GM23338 (cell line): Measurements from ENCODE around the gene LIX1. TPM values are rescaled to one million over a fixed set of nuclear protein-coding genes. Genes with fewer than 3 reads are reported as not detected.

ENCODE experiments used
- ATAC-seq: fragments of 200-7000 bp; cut with Tn5 transposase; 3 replicates; pipeline ENCODE4 v1.9.1; 2020
- DNase-seq: peaks from one replicate; pipeline ENCODE4 v3.0.0-alpha.2; 2015; ENCODE audit warnings: low spot score
- H2AFZ ChIP-seq: fragments of 200-600 bp; sonication (generic); 2 replicates; pipeline ENCODE4 v1.8.0; 2016; ENCODE audit warnings: antibody characterized with exemption, mild to moderate bottlenecking, moderate library complexity
- H3F3A ChIP-seq: fragments of 200-600 bp; sonication (generic); replicated peaks from 2 replicates; pipeline ENCODE4 v1.8.0; 2017; ENCODE audit warnings: antibody characterized with exemption, mixed run types, low read depth
- H3K27ac ChIP-seq: fragments of 200-600 bp; sonication (generic); 2 replicates; pipeline ENCODE4 v1.6.1; 2016; ENCODE audit warnings: low read depth
- H3K27me3 ChIP-seq: fragments of 200-600 bp; sonication (generic); 2 replicates; pipeline ENCODE4 v1.8.0; 2016; ENCODE audit warnings: mild to moderate bottlenecking, mixed run types, moderate library complexity; ENCODE audit not compliant: insufficient read depth
- H3K36me3 ChIP-seq: fragments of 200-600 bp; sonication (generic); 2 replicates; pipeline ENCODE4 v1.8.0; 2016; ENCODE audit warnings: mild to moderate bottlenecking; ENCODE audit not compliant: insufficient read depth
- H3K4me1 ChIP-seq: fragments of 200-600 bp; sonication (generic); 2 replicates; pipeline ENCODE4 v1.8.0; 2016; ENCODE audit warnings: mild to moderate bottlenecking, moderate library complexity; ENCODE audit not compliant: insufficient read depth
- H3K4me2 ChIP-seq: fragments of 200-600 bp; sonication (generic); 2 replicates; pipeline ENCODE4 v1.7.1; 2017; ENCODE audit warnings: mixed run types
- H3K4me3 ChIP-seq: fragments of 200-600 bp; sonication (generic); 2 replicates; pipeline ENCODE4 v1.6.1; 2016; ENCODE audit warnings: mixed run types
- H3K79me2 ChIP-seq: fragments of 200-600 bp; sonication (generic); replicated peaks from 2 replicates; pipeline ENCODE4 v1.8.0; 2017; ENCODE audit warnings: mild to moderate bottlenecking; ENCODE audit not compliant: insufficient read depth
- H3K9me2 ChIP-seq: fragments of 200-600 bp; sonication (generic); 2 replicates; pipeline ENCODE4 v1.8.0; 2017; ENCODE audit not compliant: insufficient read depth
- H4K20me1 ChIP-seq: fragments of 200-600 bp; sonication (generic); replicated peaks from 2 replicates; pipeline ENCODE4 v1.8.0; 2017; ENCODE audit warnings: mild to moderate bottlenecking; ENCODE audit not compliant: insufficient read depth
- H3K27ac Mint-ChIP-seq: 2 replicates; pipeline ENCODE4 v1.8.0; 2020; ENCODE audit warnings: inconsistent platforms, mild to moderate bottlenecking, moderate library complexity, mixed read lengths
- H3K27me3 Mint-ChIP-seq: 3 replicates; pipeline ENCODE4 v1.8.0; 2022; ENCODE audit warnings: low read depth, mild to moderate bottlenecking, moderate library complexity, mixed read lengths, inconsistent platforms; ENCODE audit not compliant: insufficient read depth, poor library complexity
- H3K36me3 Mint-ChIP-seq: 3 replicates; pipeline ENCODE4 v1.8.0; 2021; ENCODE audit warnings: low read depth, mild to moderate bottlenecking, inconsistent platforms, moderate library complexity, mixed read lengths
- H3K4me1 Mint-ChIP-seq: 3 replicates; pipeline ENCODE4 v1.8.0; 2020; ENCODE audit warnings: mild to moderate bottlenecking, inconsistent platforms, mixed read lengths
- H3K4me3 Mint-ChIP-seq: 3 replicates; pipeline ENCODE4 v1.8.0; 2021; ENCODE audit warnings: moderate library complexity, mild to moderate bottlenecking, inconsistent platforms, mixed read lengths
- H3K9me3 Mint-ChIP-seq: 3 replicates; pipeline ENCODE4 v1.8.0; 2020; ENCODE audit warnings: moderate library complexity, mild to moderate bottlenecking, inconsistent platforms, mixed read lengths
- CREB1 ChIP-seq: fragments of 250-450 bp; sonication (Bioruptor Pico); IDR thresholded peaks from 2 replicates; pipeline ENCODE4 v1.5.0; 2020; ENCODE audit warnings: low read depth, mild to moderate bottlenecking, moderate library complexity
- CTCF ChIP-seq, 2 experiments: fragments of 200-600 bp in 1 of 2; sonication (generic) in 1 of 2; conservative IDR thresholded peaks; 2 replicates each; pipeline versions ENCODE4 v1.5.1 to v1.6.1; 2016 to 2017; ENCODE audit warnings: antibody characterized with exemption in 2 of 2, low read depth in 2 of 2, mild to moderate bottlenecking in 2 of 2, moderate library complexity in 1 of 2
- EZH2 ChIP-seq: fragments of 200-600 bp; sonication (generic); IDR thresholded peaks from one replicate; pipeline ENCODE4 v1.8.0; 2017; ENCODE audit warnings: antibody characterized with exemption, mild to moderate bottlenecking, low read depth; ENCODE audit not compliant: unreplicated experiment
- EZH2phosphoT487 ChIP-seq: fragments of 200-600 bp; sonication (generic); IDR thresholded peaks from one replicate; pipeline ENCODE4 v1.8.1; 2018; ENCODE audit warnings: antibody characterized with exemption; ENCODE audit not compliant: unreplicated experiment
- JUNB ChIP-seq: IDR thresholded peaks from one replicate; pipeline ENCODE4 v1.6.1; 2016; ENCODE audit warnings: antibody characterized with exemption; ENCODE audit not compliant: unreplicated experiment
- NANOG ChIP-seq: IDR thresholded peaks from 2 replicates; pipeline ENCODE4 v1.6.1; 2016; ENCODE audit warnings: antibody characterized with exemption, borderline replicate concordance
- POLR2AphosphoS5 ChIP-seq: IDR thresholded peaks from 2 replicates; pipeline ENCODE4 v1.6.1; 2016; ENCODE audit warnings: antibody characterized with exemption, low read depth
- STAT1 ChIP-seq: IDR thresholded peaks from one replicate; pipeline ENCODE4 v1.6.1; 2016; ENCODE audit warnings: antibody characterized with exemption; ENCODE audit not compliant: unreplicated experiment
- ZNF114 ChIP-seq: fragments of 250-450 bp; sonication (Bioruptor Pico); IDR thresholded peaks from 2 replicates; pipeline ENCODE4 v1.5.0; 2020; ENCODE audit warnings: mild to moderate bottlenecking, moderate library complexity
- ZNF331 ChIP-seq: fragments of 250-450 bp; sonication (Bioruptor Pico); IDR thresholded peaks from 2 replicates; pipeline ENCODE4 v1.5.0; 2020; ENCODE audit warnings: low read depth, mild to moderate bottlenecking, moderate library complexity
- ZNF462 ChIP-seq: fragments of 250-450 bp; sonication (Bioruptor Pico); IDR thresholded peaks from 2 replicates; pipeline ENCODE4 v1.5.0; 2020; ENCODE audit warnings: mild to moderate bottlenecking, moderate library complexity
- polyA plus RNA-seq: library from polyadenylated mRNA; unstranded; fragments of >200 nt; fragmentation: Nextera tagmentation; extraction: Ambion mirVana; gene quantifications from 2 replicates; pipeline ENCODE4 v1.2.1, GENCODE V29; 2016
- total RNA-seq: library from RNA; depleted of rRNA; stranded (reverse); fragments of >200 nt; shearing (Covaris generic); gene quantifications from 2 replicates; pipeline ENCODE4 v1.2.3, GENCODE V29; 2014
- TF ChIP-seq, protein P1 (sequence below): IDR thresholded peaks from 2 replicates; pipeline ENCODE4 v1.6.1; 2016; ENCODE audit warnings: antibody characterized with exemption
- TF ChIP-seq, protein P2 (sequence below): IDR thresholded peaks from one replicate; pipeline ENCODE4 v1.6.1; 2018; ENCODE audit warnings: antibody characterized with exemption; ENCODE audit not compliant: unreplicated experiment

LIX1 gene
- total and polyA plus RNA-seq, 2 experiments from 2014 or later = 0.13 TPM; not detected in 1

- no peak overlapping the region for H3K4me2 ChIP-seq
- no peaks in the 10 kb centered on the region for H3K27me3 ChIP-seq
- no peak overlapping the region for H3K27ac Mint-ChIP-seq
- no peak for ATAC-seq
- no peak for DNase-seq
- no peaks in the 10 kb centered on the region for H3F3A ChIP-seq
- H3K4me1 ChIP-seq = peaks cover 32% of the 10 kb centered on the region
- no peaks in the 10 kb centered on the region for H3K79me2 ChIP-seq
- peaks cover 2% of the 10 kb centered on the region for H3K27me3 Mint-ChIP-seq
- no peak overlapping the region for H2AFZ ChIP-seq
- TF ChIP-seq NANOG (no peak), ZNF462 (no peak), STAT1 (no peak), CTCF (conservative IDR thresholded peaks at IDR 0.05; ENCODE audit: low read depth in 2 of 2) (no peak), EZH2phosphoT487 (no peak), CREB1 (no peak), ZNF331 (CRISPR knock-in tag) (no peak), EZH2 (no peak), JUNB (no peak), POLR2AphosphoS5 (no peak), ZNF114 (CRISPR knock-in tag) (no peak)
- TF ChIP-seq, protein P1, sequence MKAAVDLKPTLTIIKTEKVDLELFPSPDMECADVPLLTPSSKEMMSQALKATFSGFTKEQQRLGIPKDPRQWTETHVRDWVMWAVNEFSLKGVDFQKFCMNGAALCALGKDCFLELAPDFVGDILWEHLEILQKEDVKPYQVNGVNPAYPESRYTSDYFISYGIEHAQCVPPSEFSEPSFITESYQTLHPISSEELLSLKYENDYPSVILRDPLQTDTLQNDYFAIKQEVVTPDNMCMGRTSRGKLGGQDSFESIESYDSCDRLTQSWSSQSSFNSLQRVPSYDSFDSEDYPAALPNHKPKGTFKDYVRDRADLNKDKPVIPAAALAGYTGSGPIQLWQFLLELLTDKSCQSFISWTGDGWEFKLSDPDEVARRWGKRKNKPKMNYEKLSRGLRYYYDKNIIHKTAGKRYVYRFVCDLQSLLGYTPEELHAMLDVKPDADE = no peak
- TF ChIP-seq, protein P2, sequence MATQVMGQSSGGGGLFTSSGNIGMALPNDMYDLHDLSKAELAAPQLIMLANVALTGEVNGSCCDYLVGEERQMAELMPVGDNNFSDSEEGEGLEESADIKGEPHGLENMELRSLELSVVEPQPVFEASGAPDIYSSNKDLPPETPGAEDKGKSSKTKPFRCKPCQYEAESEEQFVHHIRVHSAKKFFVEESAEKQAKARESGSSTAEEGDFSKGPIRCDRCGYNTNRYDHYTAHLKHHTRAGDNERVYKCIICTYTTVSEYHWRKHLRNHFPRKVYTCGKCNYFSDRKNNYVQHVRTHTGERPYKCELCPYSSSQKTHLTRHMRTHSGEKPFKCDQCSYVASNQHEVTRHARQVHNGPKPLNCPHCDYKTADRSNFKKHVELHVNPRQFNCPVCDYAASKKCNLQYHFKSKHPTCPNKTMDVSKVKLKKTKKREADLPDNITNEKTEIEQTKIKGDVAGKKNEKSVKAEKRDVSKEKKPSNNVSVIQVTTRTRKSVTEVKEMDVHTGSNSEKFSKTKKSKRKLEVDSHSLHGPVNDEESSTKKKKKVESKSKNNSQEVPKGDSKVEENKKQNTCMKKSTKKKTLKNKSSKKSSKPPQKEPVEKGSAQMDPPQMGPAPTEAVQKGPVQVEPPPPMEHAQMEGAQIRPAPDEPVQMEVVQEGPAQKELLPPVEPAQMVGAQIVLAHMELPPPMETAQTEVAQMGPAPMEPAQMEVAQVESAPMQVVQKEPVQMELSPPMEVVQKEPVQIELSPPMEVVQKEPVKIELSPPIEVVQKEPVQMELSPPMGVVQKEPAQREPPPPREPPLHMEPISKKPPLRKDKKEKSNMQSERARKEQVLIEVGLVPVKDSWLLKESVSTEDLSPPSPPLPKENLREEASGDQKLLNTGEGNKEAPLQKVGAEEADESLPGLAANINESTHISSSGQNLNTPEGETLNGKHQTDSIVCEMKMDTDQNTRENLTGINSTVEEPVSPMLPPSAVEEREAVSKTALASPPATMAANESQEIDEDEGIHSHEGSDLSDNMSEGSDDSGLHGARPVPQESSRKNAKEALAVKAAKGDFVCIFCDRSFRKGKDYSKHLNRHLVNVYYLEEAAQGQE = no peak
- H3K4me3 Mint-ChIP-seq = no peak overlapping the region
- no peaks in the 10 kb centered on the region for H4K20me1 ChIP-seq
- H3K9me2 ChIP-seq = peaks cover 10% of the 10 kb centered on the region; the same call in 1 of the 2 replicates
- no peaks in the 10 kb centered on the region for H3K9me3 Mint-ChIP-seq
- no peaks in the 10 kb centered on the region for H3K36me3 ChIP-seq
- H3K4me3 ChIP-seq = no peak overlapping the region
- H3K36me3 Mint-ChIP-seq = no peaks in the 10 kb centered on the region
- no peak overlapping the region for H3K27ac ChIP-seq
- H3K4me1 Mint-ChIP-seq = peaks cover 45% of the 10 kb centered on the region
Observed at GRCh38 chr5:97098922-97099321, 43.5 kb downstream of the LIX1 start.
